SKM-1 (cell line): ENCODE measurements around the gene UBXN10.

Source experiments
- DNase-seq: peaks from one replicate; lab custom pipeline; 2025; ENCODE audit not compliant: unreplicated experiment; lab: John Stamatoyannopoulos, UW

Gene UBXN10

GRCh38 chr1:20182415-20182814, 3.5 kb upstream of the UBXN10 start:
- no peak for DNase-seq

GRCh38 chr1:20183035-20183434, 2.9 kb upstream of the UBXN10 start:
- DNase-seq: no peak

GRCh38 chr1:20183616-20184271, 2.2 kb upstream of the UBXN10 start:
- DNase-seq: no peak

- peak; percentile 78 for DNase-seq
These were observed 1.4 kb upstream of the UBXN10 start for GRCh38 chr1:20184481-20184900.

- peak; percentile 71 for DNase-seq
These were observed 681 bp upstream of the UBXN10 start for GRCh38 chr1:20184997-20185833.

GRCh38 chr1:20187103-20187812, 1.4 kb downstream of the UBXN10 start:
- no peak for DNase-seq

GRCh38 chr1:20187813-20188454, 2.0 kb downstream of the UBXN10 start:
- no peak for DNase-seq

- no peak for DNase-seq
These were observed 2.5 kb downstream of the UBXN10 start for GRCh38 chr1:20188455-20188817.

GRCh38 chr1:20189664-20190063, 3.8 kb downstream of the UBXN10 start:
- DNase-seq: no peak

- DNase-seq: no peak
These were observed 4.6 kb downstream of the UBXN10 start for GRCh38 chr1:20190256-20191160.

GRCh38 chr1:20191266-20191825, 5.5 kb downstream of the UBXN10 start:
- DNase-seq: no peak

GRCh38 chr1:20192364-20192763, 6.5 kb downstream of the UBXN10 start:
- DNase-seq: no peak

- no peak for DNase-seq
These were observed 7.0 kb downstream of the UBXN10 start for GRCh38 chr1:20192871-20193411.

GRCh38 chr1:20194224-20194623, 8.3 kb downstream of the UBXN10 start:
- no peak for DNase-seq

- DNase-seq: peak; percentile 26
These were observed 9.0 kb downstream of the UBXN10 start for GRCh38 chr1:20194757-20195461.

GRCh38 chr1:20195462-20195780, 9.5 kb downstream of the UBXN10 start:
- no peak for DNase-seq

GRCh38 chr1:20197329-20197791, 11.5 kb downstream of the UBXN10 start:
- DNase-seq: no peak

GRCh38 chr1:20198296-20198695, 12.4 kb downstream of the UBXN10 start:
- no peak for DNase-seq

GRCh38 chr1:20198918-20199317, 13.0 kb downstream of the UBXN10 start:
- DNase-seq: no peak
